Mesendoderm (in vitro differentiated cells): ENCODE measurements around the gene SAMD4B.
A peak's percentile ranks its signal among the peaks of the same experiment; 100 is the strongest.

ENCODE experiments used
- DNase-seq: peaks from one replicate; pipeline ENCODE4 v3.0.0; 2013
- H2AK5ac ChIP-seq: 2 replicates; pipeline ENCODE4 v1.6.1; 2013; ENCODE audit warnings: low read length, inconsistent platforms
- H2BK120ac ChIP-seq: 2 replicates; pipeline ENCODE4 v1.6.1; 2013; ENCODE audit warnings: low read depth, mild to moderate bottlenecking, low read length, moderate library complexity, mixed read lengths
- H2BK15ac ChIP-seq: replicated peaks from 2 replicates; pipeline ENCODE4 v1.6.1; 2013; ENCODE audit warnings: low read depth, mild to moderate bottlenecking, moderate library complexity
- H2BK5ac ChIP-seq: 2 replicates; pipeline ENCODE4 v1.6.1; 2013; ENCODE audit warnings: low read length, inconsistent platforms
- H3K18ac ChIP-seq: 2 replicates; pipeline ENCODE4 v1.6.1; 2013; ENCODE audit warnings: mild to moderate bottlenecking, low read length, mixed read lengths
- H3K23ac ChIP-seq: one replicate; pipeline ENCODE4 v1.6.1; 2013; ENCODE audit warnings: low read length
- H3K27ac ChIP-seq: 2 replicates; pipeline ENCODE4 v1.5.1; 2013; ENCODE audit warnings: low read depth, mild to moderate bottlenecking, inconsistent platforms, low read length, moderate library complexity
- H3K27me3 ChIP-seq: 2 replicates; pipeline ENCODE4 v1.6.1; 2013; ENCODE audit warnings: low read length, control low read depth, mild to moderate bottlenecking, inconsistent platforms; ENCODE audit not compliant: insufficient read depth, poor library complexity
- H3K36me3 ChIP-seq: 2 replicates; pipeline ENCODE4 v1.6.1; 2013; ENCODE audit warnings: low read length, inconsistent platforms; ENCODE audit not compliant: control insufficient read depth, insufficient read depth
- H3K4ac ChIP-seq: one replicate; pipeline ENCODE4 v1.6.1; 2013; ENCODE audit warnings: low read depth, mild to moderate bottlenecking, low read length, moderate library complexity
- H3K4me1 ChIP-seq: 2 replicates; pipeline ENCODE4 v1.6.1; 2013; ENCODE audit warnings: low read depth, low read length, inconsistent platforms; ENCODE audit not compliant: control insufficient read depth
- H3K4me2 ChIP-seq: 2 replicates; pipeline ENCODE4 v1.6.1; 2013; ENCODE audit warnings: low read length
- H3K4me3 ChIP-seq: 2 replicates; pipeline ENCODE4 v1.5.1; 2013; ENCODE audit warnings: mild to moderate bottlenecking, low read length
- H3K56ac ChIP-seq: one replicate; pipeline ENCODE4 v1.6.1; 2013; ENCODE audit warnings: low read length
- H3K79me1 ChIP-seq: 2 replicates; pipeline ENCODE4 v1.6.1; 2013; ENCODE audit warnings: low read length, inconsistent platforms
- H3K79me2 ChIP-seq: 2 replicates; pipeline ENCODE4 v1.6.1; 2013; ENCODE audit warnings: mild to moderate bottlenecking, low read length; ENCODE audit not compliant: control insufficient read depth, insufficient read depth
- H3K9ac ChIP-seq: 2 replicates; pipeline ENCODE4 v1.6.1; 2013; ENCODE audit warnings: low read length, inconsistent platforms
- H4K5ac ChIP-seq: one replicate; pipeline ENCODE4 v1.6.1; 2013; ENCODE audit warnings: low read length
- H4K8ac ChIP-seq: one replicate; pipeline ENCODE4 v1.6.1; 2013; ENCODE audit warnings: low read depth, mild to moderate bottlenecking, control low read depth, low read length, moderate library complexity
- WGBS: extraction: QIAGEN DNeasy Blood & Tissue Kit; methylation state at CpG from one replicate; pipeline ENCODE4 v1.1.7; 2013; ENCODE audit warnings: low lambda C conversion rate, missing lambda C conversion rate; ENCODE audit not compliant: insufficient coverage; ENCODE audit errors: extremely low coverage; 5-methylcytosine and 5-hydroxymethylcytosine counted together

Gene SAMD4B

GRCh38 chr19:39299404-39299803, 42.8 kb upstream of the SAMD4B start:
- no peak overlapping the region for H2AK5ac ChIP-seq
- H2BK120ac ChIP-seq: no peak overlapping the region
- H3K27me3 ChIP-seq: no peaks in the 10 kb centered on the region
- no peak overlapping the region for H3K4me2 ChIP-seq
- H4K5ac ChIP-seq: no peak overlapping the region
- no peak overlapping the region for H2BK15ac ChIP-seq
- H3K27ac ChIP-seq: no peak overlapping the region
- no peaks in the 10 kb centered on the region for H3K36me3 ChIP-seq
- no peak overlapping the region for H3K4me3 ChIP-seq
- H3K23ac ChIP-seq: no peak overlapping the region
- no peak overlapping the region for H3K9ac ChIP-seq
- no peak overlapping the region for H2BK5ac ChIP-seq
- no peak for DNase-seq
- no peak overlapping the region for H3K18ac ChIP-seq
- WGBS: no CpG with 5 or more reads among the region's 9 CpGs
- H3K79me1 ChIP-seq: no peaks in the 10 kb centered on the region
- H3K56ac ChIP-seq: no peak overlapping the region
- no peak overlapping the region for H3K4ac ChIP-seq
- H3K79me2 ChIP-seq: no peaks in the 10 kb centered on the region
- no peak overlapping the region for H4K8ac ChIP-seq
- H3K4me1 ChIP-seq: peaks cover 1% of the 10 kb centered on the region

- Histone ChIP-seq H3K56ac (no peak overlapping the region), H3K4ac (no peak overlapping the region), H2AK5ac (no peak overlapping the region), H3K36me3 (no peaks in the 10 kb centered on the region), H3K18ac (no peak overlapping the region), H3K27ac (no peak overlapping the region), H4K5ac (no peak overlapping the region), H3K4me2 (no peak overlapping the region), H3K4me1 (peaks cover 1% of the 10 kb centered on the region), H2BK5ac (no peak overlapping the region), H2BK120ac (no peak overlapping the region), H3K4me3 (no peak overlapping the region), H3K79me2 (no peaks in the 10 kb centered on the region), H3K9ac (no peak overlapping the region), H3K79me1 (no peaks in the 10 kb centered on the region), H4K8ac (no peak overlapping the region), H3K27me3 (no peaks in the 10 kb centered on the region), H2BK15ac (no peak overlapping the region), H3K23ac (no peak overlapping the region)
- no peak for DNase-seq
- no CpG with 5 or more reads among the region's 10 CpGs for WGBS
Observed at GRCh38 chr19:39299832-39300231, 42.4 kb upstream of the SAMD4B start.

GRCh38 chr19:39301021-39301420, 41.2 kb upstream of the SAMD4B start:
- Histone ChIP-seq H3K27me3 (no peaks in the 10 kb centered on the region), H3K4ac (no peak overlapping the region)
- WGBS: no CpG with 5 or more reads among the region's 4 CpGs

GRCh38 chr19:39301562-39301961, 40.7 kb upstream of the SAMD4B start:
- Histone ChIP-seq H2BK15ac (no peak overlapping the region), H3K36me3 (no peaks in the 10 kb centered on the region), H4K5ac (no peak overlapping the region), H3K4me1 (peaks cover 1% of the 10 kb centered on the region), H3K4me3 (no peak overlapping the region), H3K4me2 (no peak overlapping the region), H3K27me3 (no peaks in the 10 kb centered on the region), H3K56ac (no peak overlapping the region), H3K18ac (no peak overlapping the region), H3K23ac (no peak overlapping the region), H3K79me1 (no peaks in the 10 kb centered on the region), H2BK5ac (no peak overlapping the region), H2AK5ac (no peak overlapping the region), H4K8ac (no peak overlapping the region), H3K9ac (no peak overlapping the region), H3K27ac (no peak overlapping the region), H3K79me2 (no peaks in the 10 kb centered on the region), H2BK120ac (no peak overlapping the region), H3K4ac (no peak overlapping the region)
- WGBS: no CpG with 5 or more reads among the region's 3 CpGs
- no peak for DNase-seq

More at GRCh38 chr19:39301021-39301420, 41.2 kb upstream of the SAMD4B start:
- Histone ChIP-seq H2BK15ac (no peak overlapping the region), H2BK5ac (no peak overlapping the region), H4K8ac (no peak overlapping the region), H2AK5ac (no peak overlapping the region), H3K18ac (no peak overlapping the region), H3K36me3 (no peaks in the 10 kb centered on the region), H3K27ac (no peak overlapping the region), H3K9ac (no peak overlapping the region), H4K5ac (no peak overlapping the region), H3K4me2 (no peak overlapping the region), H2BK120ac (no peak overlapping the region), H3K56ac (no peak overlapping the region), H3K79me1 (no peaks in the 10 kb centered on the region), H3K23ac (no peak overlapping the region), H3K4me1 (peaks cover 1% of the 10 kb centered on the region), H3K4me3 (no peak overlapping the region), H3K79me2 (no peaks in the 10 kb centered on the region)
- no peak for DNase-seq

- WGBS: no CpG with 5 or more reads among the region's 10 CpGs
- Histone ChIP-seq H2BK120ac (no peak overlapping the region), H3K9ac (no peak overlapping the region), H3K4me2 (no peak overlapping the region), H3K23ac (no peak overlapping the region), H4K5ac (no peak overlapping the region), H2BK5ac (no peak overlapping the region), H3K56ac (no peak overlapping the region), H3K4me3 (no peak overlapping the region), H3K36me3 (no peaks in the 10 kb centered on the region), H3K4me1 (peaks cover 1% of the 10 kb centered on the region), H4K8ac (no peak overlapping the region), H3K18ac (no peak overlapping the region), H2AK5ac (no peak overlapping the region), H2BK15ac (no peak overlapping the region), H3K79me1 (no peaks in the 10 kb centered on the region), H3K79me2 (no peaks in the 10 kb centered on the region), H3K27ac (no peak overlapping the region), H3K27me3 (no peaks in the 10 kb centered on the region), H3K4ac (no peak overlapping the region)
- peak; percentile 91 for DNase-seq
Observed at GRCh38 chr19:39303373-39304184, 38.6 kb upstream of the SAMD4B start.

- Histone ChIP-seq H3K4me3 (no peak overlapping the region), H2BK120ac (no peak overlapping the region), H3K27me3 (no peaks in the 10 kb centered on the region), H3K56ac (no peak overlapping the region), H2AK5ac (no peak overlapping the region), H3K23ac (no peak overlapping the region), H3K27ac (no peak overlapping the region), H4K8ac (no peak overlapping the region), H3K79me1 (no peaks in the 10 kb centered on the region), H3K4me1 (peaks cover 1% of the 10 kb centered on the region), H3K4me2 (no peak overlapping the region), H3K79me2 (no peaks in the 10 kb centered on the region), H3K4ac (no peak overlapping the region), H2BK5ac (no peak overlapping the region), H3K9ac (no peak overlapping the region), H4K5ac (no peak overlapping the region), H3K18ac (no peak overlapping the region), H2BK15ac (no peak overlapping the region), H3K36me3 (no peaks in the 10 kb centered on the region)
- DNase-seq: no peak
Observed at GRCh38 chr19:39304185-39304513, 38.1 kb upstream of the SAMD4B start.
